HG03354 (cell line): ENCODE data around the gene RDX.
"Not testable (repeated sequence)": the region's sequence is repeated elsewhere in the genome, so short reads cannot be mapped to it uniquely, and the experiment has no call there.

ENCODE experiments used
- ATAC-seq: cut with Tn5 transposase; IDR thresholded peaks from one replicate; pipeline ENCODE4 v1.9.1; 2021; ENCODE audit warnings: mild to moderate bottlenecking; ENCODE audit not compliant: unreplicated experiment, poor library complexity, severe bottlenecking

The RDX gene

DNA sequence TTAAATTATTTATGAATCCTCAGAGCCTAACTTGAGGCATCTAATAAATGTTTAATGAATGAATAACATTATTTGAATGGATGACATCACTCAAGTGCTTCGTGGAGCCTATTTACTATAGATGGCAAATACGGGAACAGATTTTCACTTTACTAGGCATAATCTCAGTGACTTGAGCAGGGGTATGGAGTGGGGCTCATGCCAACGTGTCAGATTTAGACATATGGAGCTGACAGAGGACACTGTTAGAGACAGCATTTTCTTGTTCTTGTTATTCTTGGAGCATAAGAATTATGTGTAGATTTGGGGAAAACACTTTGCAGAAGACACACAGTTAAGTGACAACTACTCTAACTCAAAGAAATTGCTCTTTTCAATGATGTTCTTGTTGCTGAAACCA is 78.5 kb downstream of the RDX start:
- no peak for ATAC-seq

DNA sequence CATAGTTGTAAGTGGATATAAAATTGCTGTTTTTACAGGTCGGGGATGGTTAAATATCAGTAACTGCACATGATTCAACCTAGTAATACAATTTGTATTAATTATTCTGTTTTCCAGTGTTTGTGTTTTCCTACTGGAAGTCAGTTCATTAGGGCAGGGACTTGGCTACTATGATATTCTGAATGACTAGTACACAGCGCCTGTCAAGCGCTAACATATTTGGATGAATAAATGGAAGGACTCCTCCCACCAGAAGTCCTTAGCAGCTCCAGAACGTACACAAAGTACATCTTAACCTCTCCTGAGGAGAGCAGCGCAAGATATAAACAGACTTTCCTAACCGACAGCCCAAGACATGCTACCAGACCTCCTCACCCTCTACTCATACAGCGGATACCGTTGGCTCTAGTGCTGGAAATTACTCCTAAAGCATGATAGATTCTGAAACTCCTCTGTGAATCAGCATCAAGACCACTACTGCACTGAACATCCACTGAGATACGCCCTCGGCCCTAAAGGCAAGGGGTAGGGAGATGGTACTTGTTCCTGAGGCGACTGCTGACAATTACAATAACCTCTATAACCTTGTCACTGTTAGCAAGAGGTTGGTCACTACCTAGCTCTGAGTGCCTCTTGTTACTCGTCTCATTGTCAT is 79.1 kb downstream of the RDX start:
- no peak for ATAC-seq

DNA sequence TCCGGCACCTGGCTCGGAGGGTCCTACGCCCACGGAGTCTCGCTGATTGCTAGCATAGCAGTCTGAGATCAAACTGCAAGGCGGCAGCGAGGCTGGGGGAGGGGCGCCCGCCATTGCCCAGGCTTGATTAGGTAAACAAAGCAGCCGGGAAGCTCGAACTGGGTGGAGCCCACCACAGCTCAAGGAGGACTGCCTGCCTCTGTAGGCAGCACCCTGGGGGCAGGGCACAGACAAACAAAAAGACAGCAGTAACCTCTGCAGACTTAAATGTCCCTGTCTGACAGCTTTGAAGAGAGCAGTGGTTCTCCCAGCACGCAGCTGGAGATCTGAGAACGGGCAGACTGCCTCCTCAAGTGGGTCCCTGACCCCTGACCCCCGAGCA is 87.1 kb downstream of the RDX start:
- not testable (repeated sequence) for ATAC-seq

DNA sequence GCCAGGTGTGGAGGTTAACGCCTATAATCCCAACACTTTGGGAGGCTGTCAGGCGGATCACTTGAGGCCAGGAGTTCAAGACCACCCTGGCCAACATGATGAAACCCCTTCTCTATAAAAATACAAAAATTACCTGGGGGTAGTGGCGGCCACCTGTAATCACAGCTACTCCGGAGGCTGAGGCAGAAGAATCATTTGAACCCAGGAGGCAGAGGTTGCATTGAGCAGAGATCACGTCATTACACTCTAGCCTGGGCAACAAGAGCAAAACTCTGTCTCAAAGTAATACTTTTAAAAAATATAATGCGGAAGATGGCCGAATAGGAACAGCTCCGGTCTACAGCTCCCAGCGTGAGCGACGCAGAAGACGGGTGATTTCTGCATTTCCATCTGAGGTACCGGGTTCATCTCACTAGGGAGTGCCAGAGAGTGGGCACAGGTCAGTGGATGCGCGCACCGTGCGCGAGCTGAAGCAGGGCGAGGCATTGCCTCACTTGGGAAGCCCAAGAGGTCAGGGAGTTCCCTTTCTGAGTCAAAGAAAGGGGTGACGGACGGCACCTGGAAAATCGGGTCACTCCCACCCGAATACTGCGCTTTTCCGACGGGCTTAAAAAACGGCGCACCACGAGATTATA is 87.6 kb downstream of the RDX start:
- not testable (repeated sequence) for ATAC-seq

- no peak for ATAC-seq
Observed at GRCh38 chr11:110207123-110207522, 89.3 kb downstream of the RDX start.

DNA sequence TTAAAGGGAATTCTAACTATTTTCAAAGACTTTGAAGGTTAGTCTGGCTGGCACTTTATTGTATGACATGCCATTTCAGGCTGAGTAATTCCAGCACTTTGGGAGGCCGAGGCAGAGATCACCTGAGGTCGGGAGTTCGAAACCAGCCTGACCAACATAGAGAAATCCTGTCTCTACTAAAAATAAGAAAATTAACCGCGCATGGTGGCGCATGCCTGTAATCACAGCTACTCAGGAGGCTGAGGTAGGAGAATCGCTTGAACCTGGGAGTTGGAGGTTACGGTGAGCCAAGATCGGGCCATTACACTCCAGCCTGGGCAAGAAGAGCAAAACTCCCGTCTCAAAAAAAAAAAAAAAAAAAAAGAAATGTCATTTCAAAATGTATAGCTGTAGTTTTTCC is 95.6 kb downstream of the RDX start:
- no peak for ATAC-seq

DNA sequence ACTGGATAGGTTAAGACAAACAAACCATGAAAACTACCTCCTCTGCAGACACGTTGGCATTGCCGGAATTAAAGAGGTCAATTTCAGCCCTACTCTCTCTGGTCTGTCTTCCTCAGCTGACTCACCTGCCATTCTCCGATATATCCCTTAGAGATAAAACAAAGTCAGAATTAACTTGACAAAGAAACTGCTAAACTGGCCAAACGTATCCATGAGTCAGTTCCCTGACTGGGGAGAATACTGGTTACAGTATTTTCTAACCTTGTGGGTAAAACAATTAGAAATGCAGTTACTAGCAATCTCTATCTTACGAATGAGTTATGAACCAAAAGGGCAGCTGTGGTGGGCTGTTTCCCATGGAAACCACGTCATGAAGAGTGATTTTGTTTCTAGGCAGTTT is 96.2 kb downstream of the RDX start:
- ATAC-seq, result no peak

- ATAC-seq, result no peak
Observed at GRCh38 chr11:110199184-110199981, 97.0 kb downstream of the RDX start.

DNA sequence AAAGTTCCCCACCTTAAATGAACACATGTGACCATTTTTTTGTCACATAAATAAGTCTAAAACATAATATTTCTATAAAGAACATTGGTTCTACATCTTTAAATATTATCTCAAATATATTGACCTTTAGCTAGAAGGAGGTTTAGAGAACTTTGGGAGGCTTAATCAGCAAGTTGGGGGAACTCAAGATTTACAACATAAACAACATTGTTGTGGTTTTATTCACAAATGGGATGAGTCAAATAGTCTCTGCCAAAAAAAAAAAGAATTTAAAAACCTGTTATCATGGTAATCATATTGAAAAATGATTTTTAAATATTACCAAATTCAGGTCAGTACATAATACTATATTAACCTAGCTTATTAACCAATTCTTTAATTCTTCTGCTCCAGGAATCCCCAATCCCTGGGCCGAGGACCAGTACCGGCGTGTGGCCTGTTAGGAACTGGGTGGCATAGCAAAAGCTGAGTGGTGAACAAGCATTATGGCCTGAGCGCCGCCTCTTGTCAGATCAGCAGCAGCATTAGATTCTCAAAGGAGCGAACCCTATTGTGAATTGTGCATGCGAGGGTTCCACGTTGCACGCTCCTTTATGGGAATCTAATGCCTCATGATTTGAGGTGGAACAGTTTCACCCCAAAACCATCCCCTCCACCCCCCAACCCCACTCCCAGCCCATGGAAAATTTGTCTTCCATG is 98.2 kb downstream of the RDX start:
- no peak for ATAC-seq

DNA sequence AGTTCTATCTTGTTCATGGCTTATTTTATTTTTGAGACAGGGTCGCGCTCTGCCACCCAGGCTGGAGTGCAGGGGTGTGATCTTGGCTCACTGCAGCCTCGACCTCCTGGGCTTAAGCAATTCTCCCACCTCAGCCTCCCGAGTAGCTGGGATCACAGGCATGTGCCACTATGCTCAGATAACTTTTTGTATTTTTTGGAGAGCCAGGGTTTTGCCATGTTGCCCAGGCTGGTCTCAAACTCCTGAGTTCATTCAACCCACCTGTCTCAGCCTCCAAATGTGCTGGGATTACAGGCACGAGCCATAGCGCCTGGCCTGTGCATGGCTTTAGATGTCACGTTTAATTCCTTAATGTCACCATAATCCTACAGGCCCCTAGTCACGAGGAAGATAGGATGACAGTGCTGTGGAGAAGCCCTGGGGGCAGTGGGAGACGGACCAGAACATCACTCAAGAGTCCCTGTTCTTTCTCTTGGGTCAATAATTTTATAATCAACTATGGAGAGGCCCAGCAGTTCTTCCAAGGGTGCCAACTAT is 99.5 kb downstream of the RDX start:
- no peak for ATAC-seq

GRCh38 chr11:110196241-110196754 is 100.1 kb downstream of the RDX start:
- no peak for ATAC-seq

DNA sequence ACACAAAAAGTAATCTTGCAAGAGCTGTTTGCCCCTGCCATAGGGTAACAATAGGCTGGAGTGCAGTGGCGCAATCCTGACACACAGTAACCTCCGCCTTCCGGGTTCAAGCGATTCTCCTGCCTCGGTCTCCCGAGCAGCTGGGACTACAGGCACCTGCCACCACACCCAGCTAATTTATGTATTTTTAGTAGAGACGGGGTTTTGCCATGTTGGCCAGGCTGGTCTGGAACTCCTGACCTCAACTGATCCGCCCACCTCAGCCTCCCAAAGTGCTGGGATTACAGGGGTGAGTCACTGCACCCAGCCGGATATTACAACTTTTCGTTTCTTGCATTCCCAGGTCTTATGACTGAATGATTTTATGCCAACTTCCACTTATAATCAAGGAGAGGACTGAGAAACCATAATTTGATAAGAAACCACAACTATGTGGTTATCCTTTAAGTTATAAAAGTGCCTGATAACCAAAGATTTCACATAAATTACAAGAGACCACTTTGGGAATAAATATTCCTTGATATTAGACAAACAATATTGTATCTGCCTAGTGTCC is 102.1 kb downstream of the RDX start:
- ATAC-seq, result not testable (repeated sequence)

DNA sequence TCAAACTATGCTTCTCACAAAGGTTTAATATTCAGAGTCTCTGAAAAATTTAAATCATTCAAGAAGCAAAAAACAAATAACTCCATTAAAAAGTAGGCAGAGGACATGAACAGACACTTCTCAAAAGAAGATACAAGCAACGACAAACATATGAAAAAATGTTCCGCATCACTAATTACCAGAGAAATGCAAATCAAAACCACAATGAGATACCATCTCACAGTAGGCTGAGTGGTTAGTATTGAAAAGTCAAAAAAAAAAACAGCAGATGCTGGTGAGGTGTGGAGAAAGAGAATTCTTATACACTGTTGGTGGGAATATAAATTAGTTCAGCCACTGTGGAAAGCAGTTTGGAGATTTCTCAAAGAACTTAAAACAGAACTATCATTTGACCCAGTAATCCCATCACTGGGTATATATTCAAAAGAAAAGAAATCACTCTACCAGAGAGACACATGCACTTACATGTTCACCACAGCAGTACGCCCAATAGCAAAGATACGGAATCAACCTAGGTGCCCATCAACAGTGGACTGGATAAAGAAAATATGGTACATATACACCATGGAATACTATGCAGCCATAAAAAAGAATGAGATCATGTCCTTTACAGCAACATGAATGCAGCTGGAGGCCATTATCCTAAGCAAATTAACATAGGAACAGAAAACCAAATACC is 103.7 kb downstream of the RDX start:
- peak; percentile 86 for ATAC-seq

DNA sequence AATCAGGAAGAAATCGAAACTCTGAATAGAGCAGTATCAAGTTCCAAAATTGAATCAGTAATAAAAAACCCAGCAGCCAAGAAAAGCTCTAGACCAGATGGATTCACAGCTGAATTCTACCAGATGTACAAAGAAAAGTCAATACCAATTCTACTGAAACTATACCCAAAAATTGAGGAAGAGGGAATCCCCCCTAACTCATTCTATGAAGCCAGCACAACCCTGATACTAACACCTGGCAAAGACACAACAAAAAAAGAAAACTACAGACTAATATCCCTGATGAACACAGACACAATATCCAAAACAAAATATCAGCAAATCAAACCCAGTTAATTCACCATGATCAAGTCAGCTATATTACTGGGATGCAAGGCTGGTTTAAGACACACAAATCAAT is 105.5 kb downstream of the RDX start:
- ATAC-seq, result no peak

GRCh38 chr11:110187731-110188130 is 108.7 kb downstream of the RDX start:
- no peak for ATAC-seq

DNA sequence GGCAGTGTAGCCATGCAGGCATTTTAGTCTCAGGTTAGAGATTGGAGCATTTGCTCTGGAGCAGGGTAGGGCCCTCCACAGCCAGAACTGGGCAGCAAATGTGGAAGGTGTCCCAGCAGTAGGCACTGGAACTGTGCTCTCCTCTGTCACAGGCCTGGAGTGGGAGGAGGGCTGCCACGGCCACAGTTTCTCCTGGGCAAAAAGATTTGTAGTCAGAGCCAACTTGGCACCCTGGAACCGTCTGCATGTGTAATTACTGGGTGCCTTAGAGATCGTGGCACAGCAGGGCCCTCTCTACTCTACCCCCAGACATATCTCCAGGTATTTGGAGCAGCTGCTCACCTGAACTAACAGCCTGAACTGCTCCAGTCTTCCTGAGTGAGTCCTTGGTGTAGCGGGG is 109.5 kb downstream of the RDX start:
- ATAC-seq, result no peak

DNA sequence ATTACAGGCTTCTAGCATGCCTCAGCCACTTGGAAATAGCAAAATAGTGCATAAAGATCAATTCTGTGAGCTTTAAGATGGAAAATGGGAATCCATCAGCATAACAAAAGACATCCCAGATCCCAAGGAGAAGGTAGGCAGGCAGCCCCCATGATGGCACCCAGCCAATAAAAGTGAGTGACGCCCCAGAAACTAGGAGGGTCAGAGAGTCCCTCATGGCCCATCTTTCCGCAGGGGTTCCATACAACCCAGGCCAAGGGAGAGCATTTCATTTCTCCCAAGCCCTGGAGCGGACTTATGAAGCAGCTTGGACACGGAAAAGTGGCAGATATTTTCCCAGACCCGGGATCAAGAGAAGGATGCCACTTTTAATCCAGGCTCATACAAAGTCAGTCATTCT is 110.0 kb downstream of the RDX start:
- ATAC-seq, result no peak

DNA sequence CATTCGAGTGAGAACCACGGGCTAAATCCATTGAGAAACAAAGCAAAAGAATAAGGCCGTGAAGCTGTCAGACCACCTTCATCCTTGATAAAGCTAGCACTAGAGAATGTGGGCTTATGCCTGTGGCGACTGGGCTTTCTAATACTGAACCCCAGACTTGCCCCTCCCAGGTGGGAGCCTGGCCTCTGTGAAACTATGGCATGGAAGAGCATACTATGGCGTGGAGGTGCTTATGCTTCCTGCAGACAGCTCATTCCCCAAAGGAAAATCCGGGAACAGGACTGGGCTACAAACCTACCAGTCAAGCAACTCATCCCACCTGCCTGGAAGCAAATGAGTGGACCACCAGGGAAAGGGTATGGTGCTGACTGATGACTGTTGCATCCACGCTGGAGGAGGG is 110.8 kb downstream of the RDX start:
- ATAC-seq, result no peak

DNA sequence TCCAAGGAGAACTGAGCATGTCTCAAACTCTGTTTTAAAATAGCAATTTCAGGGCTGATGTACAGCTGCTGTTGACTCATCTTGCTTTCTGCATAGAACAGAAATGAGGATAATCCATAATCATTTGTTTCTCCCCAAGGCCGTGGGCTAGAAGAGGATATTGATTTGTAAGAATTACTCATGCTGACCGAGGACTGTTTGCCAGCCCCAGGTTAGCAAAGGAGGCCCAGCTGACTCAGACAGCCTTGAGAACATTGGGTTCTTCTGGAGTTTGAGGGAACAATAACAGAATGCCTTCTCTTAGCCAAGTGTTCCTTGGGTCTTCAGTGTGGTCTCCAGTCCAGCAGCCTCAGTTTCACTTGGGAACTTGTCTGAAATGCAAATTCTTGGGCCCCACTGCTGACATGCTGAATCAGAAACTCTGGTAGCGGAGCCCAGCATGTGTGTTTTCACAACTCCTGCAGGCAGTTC is 111.3 kb downstream of the RDX start:
- no peak for ATAC-seq
